DMS114 treated with DMSO at 0.1 percent for 48 hours (cell line): Measurements from ENCODE around the gene AUH.

ENCODE experiments used
- DNase-seq: peaks from one replicate; lab custom pipeline; 2025; ENCODE audit not compliant: unreplicated experiment; lab: John Stamatoyannopoulos, UW

AUH gene

DNA sequence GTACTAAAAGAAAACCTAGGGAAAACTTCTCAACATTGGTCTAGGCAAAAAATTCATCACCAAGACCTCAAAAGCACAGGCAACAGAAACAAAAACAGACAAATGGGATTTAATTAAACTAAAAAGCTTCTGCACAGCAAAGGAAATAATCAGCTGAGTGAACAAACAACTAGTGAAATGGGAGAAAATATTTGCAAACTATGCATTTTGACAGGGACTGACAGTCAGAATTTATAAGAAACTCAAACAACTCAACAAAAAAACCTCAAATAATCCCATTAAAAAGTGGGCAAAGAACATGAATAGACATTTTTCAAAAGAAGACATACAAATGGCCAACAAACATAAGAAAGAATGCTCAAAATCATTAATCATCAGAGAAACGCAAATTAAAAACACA is 189.4 kb downstream of the AUH start:
- no peak for DNase-seq

DNA sequence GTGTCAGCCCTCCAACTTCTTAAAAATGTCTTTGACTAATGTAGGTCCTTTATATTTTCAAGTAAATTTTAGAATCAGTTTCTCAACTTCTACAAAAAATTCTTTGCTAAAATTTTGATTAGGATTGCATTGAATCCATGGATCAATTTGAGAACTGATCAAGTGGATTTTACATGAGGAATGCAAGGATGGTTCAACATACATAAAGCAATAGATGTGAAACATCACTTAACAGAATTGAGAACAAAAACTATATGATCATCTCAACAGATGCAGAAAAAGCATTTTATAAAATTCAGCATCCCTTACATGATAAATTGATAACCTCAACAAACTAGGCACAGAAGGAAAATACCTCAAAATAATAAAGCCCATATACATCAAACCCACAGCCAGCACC is 190.8 kb downstream of the AUH start:
- DNase-seq = no peak

GRCh38 chr9:91166796-91167366 is 194.8 kb downstream of the AUH start:
- DNase-seq = no peak

- DNase-seq = no peak
Measured at GRCh38 chr9:91164724-91165520, 196.8 kb downstream of the AUH start.
